Sigmoid colon (tissue), 4 donors: ENCODE data around the gene FBXO7.
A peak's percentile ranks its signal among the peaks of the same experiment; 100 is the strongest.

ENCODE experiments used
- EP300 ChIP-seq, 4 donors: sonication (generic); formaldehyde crosslinking; IDR thresholded peaks; one replicate each; pipeline ENCODE4 v1.6.1; 2017; ENCODE audit warnings: antibody characterized with exemption in 4 of 4
- POLR2A ChIP-seq, 2 donors: fragments of 450-650 bp; IDR thresholded peaks; one replicate each; pipeline ENCODE4 v1.6.1; 2016; ENCODE audit warnings: antibody characterized with exemption in 2 of 2, mild to moderate bottlenecking in 2 of 2, moderate library complexity in 2 of 2
- TF ChIP-seq, protein P1 (sequence below), 4 experiments: fragments of 450-650 bp in 3 of 4; fragments of 200-600 bp in 1 of 4; IDR thresholded peaks; one replicate each; pipeline ENCODE4 v1.5.1; 2016 to 2019; ENCODE audit warnings: antibody characterized with exemption in 4 of 4, mild to moderate bottlenecking in 3 of 4, moderate library complexity in 2 of 4

DNA sequence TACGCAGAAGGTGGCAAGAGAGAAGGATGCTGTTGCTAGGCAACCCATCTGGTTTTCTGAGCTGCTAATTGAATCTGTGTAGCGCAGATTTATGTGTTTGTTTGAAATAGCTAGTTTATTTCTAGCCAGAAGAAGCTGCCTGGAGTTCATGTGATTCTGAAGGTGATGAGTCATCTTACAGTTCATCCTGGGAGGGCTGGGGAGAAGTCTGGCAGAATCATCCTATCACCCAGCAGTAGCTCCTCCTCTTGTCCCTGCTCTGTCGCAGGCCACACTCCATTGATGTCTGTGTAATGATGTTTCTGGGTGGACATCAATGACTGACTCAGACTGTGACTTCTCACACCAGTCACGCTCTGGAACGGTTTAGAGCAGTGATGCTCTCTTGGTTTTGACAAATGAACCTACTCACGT is 4.8 kb upstream of the FBXO7 start:
- TF ChIP-seq, protein P1, sequence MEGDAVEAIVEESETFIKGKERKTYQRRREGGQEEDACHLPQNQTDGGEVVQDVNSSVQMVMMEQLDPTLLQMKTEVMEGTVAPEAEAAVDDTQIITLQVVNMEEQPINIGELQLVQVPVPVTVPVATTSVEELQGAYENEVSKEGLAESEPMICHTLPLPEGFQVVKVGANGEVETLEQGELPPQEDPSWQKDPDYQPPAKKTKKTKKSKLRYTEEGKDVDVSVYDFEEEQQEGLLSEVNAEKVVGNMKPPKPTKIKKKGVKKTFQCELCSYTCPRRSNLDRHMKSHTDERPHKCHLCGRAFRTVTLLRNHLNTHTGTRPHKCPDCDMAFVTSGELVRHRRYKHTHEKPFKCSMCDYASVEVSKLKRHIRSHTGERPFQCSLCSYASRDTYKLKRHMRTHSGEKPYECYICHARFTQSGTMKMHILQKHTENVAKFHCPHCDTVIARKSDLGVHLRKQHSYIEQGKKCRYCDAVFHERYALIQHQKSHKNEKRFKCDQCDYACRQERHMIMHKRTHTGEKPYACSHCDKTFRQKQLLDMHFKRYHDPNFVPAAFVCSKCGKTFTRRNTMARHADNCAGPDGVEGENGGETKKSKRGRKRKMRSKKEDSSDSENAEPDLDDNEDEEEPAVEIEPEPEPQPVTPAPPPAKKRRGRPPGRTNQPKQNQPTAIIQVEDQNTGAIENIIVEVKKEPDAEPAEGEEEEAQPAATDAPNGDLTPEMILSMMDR (IDR thresholded peaks at IDR 0.05), result no peak
- TF ChIP-seq POLR2A (IDR thresholded peaks at IDR 0.05) (no peak), EP300 (IDR thresholded peaks at IDR 0.05) (peak in 1 of 4 donors; percentile 61)
